Spleen (tissue), 11 donors: ENCODE measurements around the gene VAMP3. TPM values are rescaled to one million over a fixed set of nuclear protein-coding genes. Genes with fewer than 3 reads are reported as not detected.

Source experiments
- DNase-seq: peaks from one replicate; pipeline ENCODE4 v3.0.0-alpha.2; 2020
- H3K27ac ChIP-seq, 8 donors: fragments of 200-600 bp; sonication (generic) in 7 of 8; 1 replicate in 4 of 8; 2 replicates in 4 of 8; pipeline versions ENCODE4 v1.5.0 to v1.8.0; 2016 to 2021; ENCODE audit warnings: inconsistent platforms in 4 of 8, mild to moderate bottlenecking in 4 of 8, moderate library complexity in 1 of 8
- H3K27me3 ChIP-seq, 7 donors: fragments of 200-600 bp; sonication (generic) in 6 of 7; replicated peaks in 1 of 7; 1 replicate in 4 of 7; 2 replicates in 3 of 7; pipeline versions ENCODE4 v1.5.0 to v1.8.0; 2016 to 2021; ENCODE audit warnings: inconsistent platforms in 3 of 7, mild to moderate bottlenecking in 1 of 7
- H3K36me3 ChIP-seq, 6 donors: fragments of 200-600 bp; sonication (generic) in 5 of 6; 1 replicate in 4 of 6; 2 replicates in 2 of 6; pipeline versions ENCODE4 v1.5.0 to v1.8.0; 2016 to 2021; ENCODE audit warnings: inconsistent platforms in 2 of 6
- H3K4me1 ChIP-seq, 6 donors: fragments of 200-600 bp; sonication (generic) in 5 of 6; 1 replicate in 3 of 6; 2 replicates in 3 of 6; pipeline versions ENCODE4 v1.5.0 to v1.8.0; 2016 to 2021; ENCODE audit warnings: inconsistent platforms in 3 of 6
- H3K4me3 ChIP-seq, 8 donors: fragments of 200-600 bp; sonication (generic) in 7 of 8; 1 replicate in 4 of 8; 2 replicates in 4 of 8; pipeline versions ENCODE4 v1.5.0 to v1.8.0; 2016 to 2021; ENCODE audit warnings: inconsistent platforms in 4 of 8, mild to moderate bottlenecking in 4 of 8, moderate library complexity in 2 of 8
- H3K9me3 ChIP-seq, 8 donors: fragments of 200-600 bp; sonication (generic) in 7 of 8; 1 replicate in 4 of 8; 2 replicates in 4 of 8; pipeline versions ENCODE4 v1.5.0 to v1.8.0; 2016 to 2021; ENCODE audit warnings: inconsistent platforms in 4 of 8
- CTCF ChIP-seq, 11 experiments: fragments of 200-600 bp in 7 of 11; fragments of 450-650 bp in 4 of 11; sonication (generic) in 4 of 11; IDR thresholded peaks in 8 of 11; conservative IDR thresholded peaks in 3 of 11; 1 replicate in 7 of 11; 2 replicates in 4 of 11; pipeline versions ENCODE4 v1.4.0 to v1.8.0; 2016 to 2021; ENCODE audit warnings: antibody characterized with exemption in 11 of 11, inconsistent platforms in 4 of 11, mild to moderate bottlenecking in 1 of 11
- POLR2A ChIP-seq, 3 donors: fragments of 450-650 bp; IDR thresholded peaks; one replicate each; pipeline ENCODE4 v1.5.1; 2017; ENCODE audit warnings: antibody characterized with exemption in 3 of 3, mild to moderate bottlenecking in 1 of 3
- POLR2AphosphoS5 ChIP-seq, 3 donors: sonication (generic); formaldehyde crosslinking; IDR thresholded peaks; one replicate each; pipeline ENCODE4 v1.5.1; 2017; ENCODE audit warnings: antibody characterized with exemption in 3 of 3
- WGBS, 5 donors: extraction: QIAGEN DNeasy Blood & Tissue Kit in 3 of 5; methylation state at CpG; one replicate each; pipeline versions ENCODE4 v1.1.5 to v1.1.7; 2013 to 2018; 5-methylcytosine and 5-hydroxymethylcytosine counted together
- intact Hi-C: fragments of 100-400 bp; cut with DNase I; formaldehyde crosslinking; loops from one replicate; pipeline ENCODE4 v1.15.0; 2023; ENCODE audit warnings: low total_unique reads
- polyA plus RNA-seq, 3 donors: library from polyadenylated mRNA; stranded (reverse); fragments of 200-250 nt; gene quantifications; one replicate each; pipeline ENCODE4 v1.2.1, GENCODE V29; 2013
- total RNA-seq, 7 donors: library from RNA; depleted of rRNA in 3 of 7; stranded (reverse); fragments of >200 nt in 3 of 7; fragmentation: NEBNext Ultra II Directional in 4 of 7; extraction: Animal tissue kit (Norgen Biotek cat#: 25700) in 4 of 7; gene quantifications; one replicate each; pipeline versions ENCODE4 v1.1.0 to v1.2.1, GENCODE V29; 2016 to 2021
- donor health status: healthy with polysubstance abuse.
- donor health status: DM: no; HTN: no; CAD: no; lungs with moderate emphysema.
- donor health status: DM: no; HTN: no; CAD: no.
- donor health status: Bipolar disorder and iron deficiency.
- donor health status: healthy.
- donor health status: DM: no; HTN: no; CAD: no.
- donor health status: DM: yes; HTN: yes; CAD: no.

The VAMP3 gene
- total and polyA plus RNA-seq, 10 donors: 29.9 to 181 (median 81.6) TPM

- H3K4me1 ChIP-seq: peaks cover 0 to 4% (median 0%) of the 10 kb centered on the region in 6 donors
- no peaks in the 10 kb centered on the region for H3K36me3 ChIP-seq
- DNase-seq: no peak
- H3K27ac ChIP-seq: peak overlapping the region in 7 of 8 donors; percentile 8 to 69 (median 49)
- intact Hi-C loops: no loop called here
- WGBS, 5 donors: 64 to 79% (median 76%) methylated on average over 6 of the region's 6 CpGs
- no peaks in the 10 kb centered on the region for H3K27me3 ChIP-seq
- no peaks in the 10 kb centered on the region for H3K9me3 ChIP-seq
- TF ChIP-seq CTCF (IDR thresholded peaks at IDR 0.05 in 8 of 11, conservative IDR thresholded peaks at IDR 0.05 in 3 of 11) (no peak), POLR2AphosphoS5 (IDR thresholded peaks at IDR 0.05) (no peak)
- no peak overlapping the region for H3K4me3 ChIP-seq
Observed at GRCh38 chr1:7760245-7760644, 10.9 kb upstream of the VAMP3 start.

GRCh38 chr1:7761103-7761502 lies 10.0 kb upstream of the VAMP3 start:
- Histone ChIP-seq H3K4me1 (peaks cover 0 to 4% (median 0%) of the 10 kb centered on the region in 6 donors), H3K27ac (peak overlapping the region in 2 of 8 donors; percentile 63 to 69), H3K4me3 (no peak overlapping the region), H3K27me3 (no peaks in the 10 kb centered on the region), H3K36me3 (no peaks in the 10 kb centered on the region), H3K9me3 (no peaks in the 10 kb centered on the region)
- no peak for DNase-seq
- 90 to 99% (median 91%) methylated on average over 3 of the region's 3 CpGs for WGBS, 5 donors
- TF ChIP-seq POLR2A (IDR thresholded peaks at IDR 0.05) (no peak), CTCF (IDR thresholded peaks at IDR 0.05 in 8 of 11, conservative IDR thresholded peaks at IDR 0.05 in 3 of 11) (no peak), POLR2AphosphoS5 (IDR thresholded peaks at IDR 0.05) (no peak)
- intact Hi-C loops: no loop called here

- Histone ChIP-seq H3K9me3 (no peaks in the 10 kb centered on the region), H3K27me3 (no peaks in the 10 kb centered on the region), H3K27ac (no peak overlapping the region), H3K36me3 (no peaks in the 10 kb centered on the region), H3K4me1 (peaks cover 5 to 16% (median 13%) of the 10 kb centered on the region in 6 donors), H3K4me3 (no peak overlapping the region)
- TF ChIP-seq CTCF (IDR thresholded peaks at IDR 0.05 in 8 of 11, conservative IDR thresholded peaks at IDR 0.05 in 3 of 11) (no peak), POLR2A (IDR thresholded peaks at IDR 0.05) (no peak), POLR2AphosphoS5 (IDR thresholded peaks at IDR 0.05) (no peak)
- WGBS, 5 donors: 87 to 96% (median 90%) methylated on average over 4 of the region's 4 CpGs
- no peak for DNase-seq
- intact Hi-C loops: no loop called here
Observed at GRCh38 chr1:7767176-7767575, 3.9 kb upstream of the VAMP3 start.

- DNase-seq: no peak
- WGBS, 5 donors: 33 to 64% (median 48%) methylated on average over 2 of the region's 2 CpGs
- Histone ChIP-seq H3K27me3 (no peaks in the 10 kb centered on the region), H3K9me3 (no peaks in the 10 kb centered on the region), H3K4me3 (no peak overlapping the region), H3K36me3 (peaks cover 0 to 12% (median 0%) of the 10 kb centered on the region in 6 donors), H3K4me1 (peaks cover 14 to 30% (median 28%) of the 10 kb centered on the region in 6 donors), H3K27ac (no peak overlapping the region)
- TF ChIP-seq CTCF (IDR thresholded peaks at IDR 0.05 in 8 of 11, conservative IDR thresholded peaks at IDR 0.05 in 3 of 11): no peak
- TF ChIP-seq POLR2AphosphoS5 (IDR thresholded peaks at IDR 0.05): no peak
- no peak for TF ChIP-seq POLR2A (IDR thresholded peaks at IDR 0.05)
- intact Hi-C loops: no loop called here
Observed at GRCh38 chr1:7768583-7768982, 2.5 kb upstream of the VAMP3 start.
